ENCODE results near the gene SNW1. TPM values are rescaled to one million over a fixed set of nuclear protein-coding genes. Genes with fewer than 3 reads are reported as not detected.

The SNW1 gene
- 35.0 TPM for total RNA-seq

GRCh38 chr14:77760381-77761204 is at the start of gene SNW1:
TSS of gene SNW1 (minus strand) at chr14:77761156. CDS start at chr14:77761127, 29 bp downstream.

GRCh38 chr14:77799863-77800730 is 39.1 kb upstream of the SNW1 start, which contains the start of gene ADCK1:
TSS of gene ADCK1 (plus strand) at chr14:77800109. CDS start at chr14:77818979, 18,870 bp downstream.

GRCh38 chr14:77707724-77708408 is 53.1 kb downstream of the SNW1 start, which contains the start of the genes ALKBH1 and SLIRP:
TSS of gene ALKBH1 (minus strand) at chr14:77708023. CDS start at chr14:77708004, 19 bp downstream.
TSS of gene SLIRP (plus strand) at chr14:77708103. CDS start at chr14:77708112, 9 bp downstream.

Other genes with a start within 250 kb of the SNW1 start
- gene SPTLC2, start 144.5 kb downstream of the SNW1 start, total RNA-seq: 53.4 TPM
- gene ALKBH1, start 53.1 kb downstream of the SNW1 start, total RNA-seq: 9.1 TPM
- 79.6 TPM for gene SLIRP, start 53.1 kb downstream of the SNW1 start, total RNA-seq
- 10.4 TPM for gene ADCK1, start 39.0 kb upstream of the SNW1 start, total RNA-seq